Astrocyte of the cerebellum (primary cell): ENCODE results near the gene NCS1.

Source experiments
- DNase-seq: peaks from one replicate; pipeline ENCODE4 v3.0.0-alpha.2; 2011; ENCODE audit warnings: low read depth
- H3K4me3 ChIP-seq: 2 replicates; pipeline ENCODE4 v1.5.1; 2011; ENCODE audit warnings: mild to moderate bottlenecking, low read depth, low read length, moderate library complexity
- CTCF ChIP-seq: IDR thresholded peaks from 2 replicates; pipeline ENCODE4 v1.5.1; 2012; ENCODE audit warnings: low read length, low read depth, moderate library complexity, mild to moderate bottlenecking; ENCODE audit errors: missing control alignments
- in situ Hi-C: cut with HindIII; loops from 2 replicates; pipeline ENCODE4 v1.10.0; 2017; ENCODE audit warnings: low sequenced_read_pairs

Gene NCS1

DNA sequence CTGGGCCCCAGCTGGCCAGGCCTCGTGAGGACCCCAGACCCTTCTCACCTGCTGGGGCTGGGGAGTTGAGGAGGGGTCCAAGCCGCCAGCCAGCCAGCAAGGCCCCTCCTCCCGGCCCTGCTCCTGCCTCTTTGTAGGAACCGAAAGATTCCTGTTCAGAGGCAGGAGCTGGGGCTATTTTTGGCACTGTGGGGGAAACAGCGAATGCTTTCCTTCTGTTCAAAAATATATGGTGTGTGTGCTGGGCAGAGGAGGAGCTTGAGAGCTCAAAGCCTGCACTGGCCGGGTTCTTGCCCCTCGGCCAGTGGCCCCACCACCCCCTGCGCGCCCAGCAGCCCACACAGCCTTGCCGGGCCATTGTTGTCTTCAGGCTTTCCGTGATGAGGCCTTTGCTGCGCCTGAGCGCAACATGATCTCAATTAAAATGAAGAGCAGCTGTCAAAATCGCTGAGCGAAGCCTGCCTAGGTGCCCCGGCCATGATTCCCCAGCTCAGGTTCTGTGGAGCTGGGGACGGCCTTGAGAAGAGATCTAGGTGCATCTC lies 13.4 kb downstream of the NCS1 start:
- in situ Hi-C loops, result loop anchor here (5.0 kb wide), 1 partner anchor 73 kb away; no protein-coding TSS in a partner anchor
- DNase-seq, result no peak
- TF ChIP-seq CTCF, result no peak
- no peak overlapping the region for H3K4me3 ChIP-seq

DNA sequence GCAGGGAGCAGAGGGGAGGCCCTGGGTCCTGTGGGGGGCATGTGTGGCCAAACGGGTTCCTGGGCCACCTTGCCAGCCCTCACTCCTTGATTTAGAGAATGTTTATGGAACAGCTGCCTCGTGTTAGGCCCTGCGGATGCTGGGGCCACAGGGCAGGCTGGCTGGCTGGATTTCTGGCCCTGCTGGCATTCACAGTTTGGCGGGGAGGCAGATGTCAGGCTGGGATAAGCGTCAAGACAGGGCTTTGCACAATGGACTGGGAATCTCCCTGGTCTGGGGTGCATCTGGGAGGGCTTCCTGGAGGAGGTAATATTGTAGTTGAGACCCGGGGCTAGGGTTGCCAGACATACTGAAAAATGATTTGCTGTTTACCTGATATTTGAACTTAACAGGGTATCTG lies 13.8 kb downstream of the NCS1 start:
- H3K4me3 ChIP-seq, result no peak overlapping the region
- no peak for TF ChIP-seq CTCF
- no peak for DNase-seq
- in situ Hi-C loops, result loop anchor here (5.0 kb wide), 1 partner anchor 74 kb away; no protein-coding TSS in a partner anchor

DNA sequence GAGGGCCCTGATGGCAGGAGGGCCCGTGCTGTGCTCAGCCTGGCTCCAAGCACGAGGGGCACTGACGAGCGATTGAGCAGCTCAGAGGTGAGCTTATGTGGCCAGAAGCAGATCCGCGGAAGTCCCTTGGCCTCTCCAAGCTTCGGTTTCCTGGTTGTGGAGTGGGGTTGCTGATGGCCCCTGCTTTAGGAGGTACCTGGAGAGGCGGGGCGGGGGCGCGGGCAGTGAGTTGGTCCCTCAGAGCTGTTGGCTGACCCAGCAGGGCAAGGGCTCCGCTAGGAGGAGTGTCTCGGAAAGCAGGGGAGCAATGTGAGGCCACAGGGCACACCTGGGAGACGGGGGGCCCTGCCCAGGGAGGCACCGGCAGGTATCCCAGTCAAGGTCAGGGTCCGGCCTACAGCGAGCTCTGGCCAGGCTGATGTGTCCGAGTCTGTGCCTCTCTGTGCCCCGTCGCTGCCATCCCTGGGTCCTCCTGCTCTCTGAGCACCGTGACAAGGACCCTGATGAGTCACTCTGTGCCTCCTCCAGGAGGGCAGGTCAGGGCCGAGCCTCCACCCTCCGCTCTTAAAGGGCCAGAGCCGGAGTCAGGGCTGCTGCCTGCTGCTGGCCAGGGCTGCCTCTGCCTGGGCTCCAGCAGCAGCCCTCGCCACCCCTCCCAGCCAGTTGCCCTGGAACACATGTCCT lies 14.8 kb downstream of the NCS1 start:
- DNase-seq, result no peak
- no peak for TF ChIP-seq CTCF
- H3K4me3 ChIP-seq, result no peak overlapping the region
- in situ Hi-C loops, result loop anchor here (5.0 kb wide), 1 partner anchor 75 kb away; no protein-coding TSS in a partner anchor

- no peak for TF ChIP-seq CTCF
- H3K4me3 ChIP-seq, result no peak overlapping the region
- in situ Hi-C loops, result loop anchor here (5.0 kb wide), 1 partner anchor 75 kb away; no protein-coding TSS in a partner anchor
- DNase-seq, result no peak
These were observed 15.3 kb downstream of the NCS1 start for GRCh38 chr9:130187523-130187846.

DNA sequence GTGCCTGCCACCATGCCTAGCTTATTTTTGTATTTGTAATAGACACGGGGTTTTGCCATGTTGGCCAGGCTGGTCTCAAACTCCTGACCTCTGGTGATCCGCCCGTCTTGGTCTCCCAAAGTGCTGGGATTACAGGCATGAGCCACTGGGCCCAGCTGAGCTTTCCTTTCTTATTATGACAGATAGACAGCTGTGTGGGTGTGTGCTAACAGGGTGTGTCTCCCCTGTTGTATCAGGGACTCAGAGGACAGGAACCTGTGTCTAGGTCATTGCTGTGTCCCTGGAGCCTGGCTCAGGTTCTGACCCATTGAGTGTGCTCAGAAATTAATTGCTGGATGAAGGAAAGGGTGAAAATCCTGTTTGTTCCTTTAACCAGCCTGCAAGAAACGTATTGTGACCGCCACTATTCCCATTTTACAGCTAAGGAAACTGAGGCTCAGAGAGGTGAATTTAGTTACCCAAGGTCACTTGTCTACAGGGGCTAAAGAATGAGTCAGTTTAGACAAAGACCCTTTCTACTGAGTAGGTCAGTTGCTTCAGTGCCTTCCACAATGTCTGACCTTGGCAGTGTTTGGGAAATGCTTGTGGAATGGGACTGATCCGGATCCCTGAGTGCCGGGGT lies 16.8 kb downstream of the NCS1 start:
- in situ Hi-C loops, result loop anchor here (5.0 kb wide), 1 partner anchor 77 kb away; no protein-coding TSS in a partner anchor

DNA sequence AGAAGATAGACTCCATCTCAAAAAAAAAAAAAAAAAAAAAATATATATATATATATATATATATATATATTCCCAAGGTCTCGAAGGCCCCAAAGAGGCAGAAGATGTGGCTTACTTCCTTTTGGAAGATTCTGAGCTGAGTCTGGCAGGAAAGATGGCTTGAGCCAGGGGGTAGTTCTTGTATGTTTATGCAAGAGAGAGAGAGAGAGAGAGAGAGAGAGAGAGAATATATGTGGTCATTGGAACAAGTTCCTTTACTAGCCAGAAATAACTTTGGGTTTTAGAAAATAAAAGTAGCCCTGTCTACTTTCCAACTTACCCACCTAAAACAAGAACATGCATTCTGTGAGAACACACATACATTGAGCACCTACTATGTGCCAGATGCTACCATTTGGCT lies 17.6 kb downstream of the NCS1 start:
- H3K4me3 ChIP-seq, result no peak overlapping the region
- no peak for TF ChIP-seq CTCF
- in situ Hi-C loops, result loop anchor here (5.0 kb wide), 1 partner anchor 78 kb away; no protein-coding TSS in a partner anchor
- peak; percentile 70 for DNase-seq

More for the DNA sequence above, 16.8 kb downstream of the NCS1 start:
- no peak overlapping the region for H3K4me3 ChIP-seq
- TF ChIP-seq CTCF, result no peak
- DNase-seq, result no peak
